GM12878 (cell line): ENCODE results near the gene COL4A2. TPM values are rescaled to one million over a fixed set of nuclear protein-coding genes. Genes with fewer than 3 reads are reported as not detected.

Experiments
- ATAC-seq: fragments of 200-7000 bp; cut with Tn5 transposase; 3 replicates; pipeline ENCODE4 v1.9.1; 2020; ENCODE audit warnings: mild to moderate bottlenecking, moderate library complexity
- BruUV-seq: library from RNA; stranded (reverse); fragments of 400-500 nt; replicated peaks from 2 replicates; lab custom pipeline; 2021; lab: Mats Ljungman, UMichigan
- CTCF ChIA-PET: fragments of 300-600 bp; sonication (Branson Sonifier 250); formaldehyde crosslinking; extraction: SDS; loops from one replicate; lab custom pipeline; 2021; ENCODE audit warnings: inconsistent platforms; lab: Yijun Ruan, JAX
- POLR2A ChIA-PET: fragments of 350-600 bp; formaldehyde crosslinking; extraction: SDS; loops from one replicate; lab custom pipeline; 2021; ENCODE audit warnings: inconsistent platforms; lab: Charles Lee
- RAD21 ChIA-PET: fragments of 300-600 bp; sonication (Branson Sonifier 250); formaldehyde crosslinking; loops from one replicate; lab custom pipeline; 2023; ENCODE audit warnings: antibody characterized with exemption; ENCODE audit not compliant: unreplicated experiment; lab: Charles Lee
- SMC1A ChIA-PET: fragments of 300-600 bp; sonication (Branson Sonifier 250); formaldehyde crosslinking; loops from one replicate; lab custom pipeline; 2023; ENCODE audit not compliant: unreplicated experiment, uncharacterized antibody; lab: Charles Lee
- DNase-seq: peaks from one replicate; pipeline ENCODE4 v3.0.0-alpha.2; 2011; ENCODE audit warnings: low read depth, low spot score
- FAIRE-seq: peaks from 3 replicates; lab custom pipeline; 2011; peaks lifted over from hg19 to GRCh38; lab: Jason Lieb, UNC
- H2AFZ ChIP-seq: 2 replicates; pipeline ENCODE4 v1.6.0; 2011; ENCODE audit warnings: low read depth, low read length, control low read depth; ENCODE audit not compliant: control insufficient read depth
- H3K27ac ChIP-seq: 2 replicates; pipeline ENCODE4 v1.5.1; 2011; ENCODE audit warnings: control low read depth; ENCODE audit not compliant: control insufficient read depth, insufficient read depth
- H3K27me3 ChIP-seq, 2 experiments: replicated peaks in 1 of 2; 2 replicates each; pipeline versions ENCODE4 v1.6.0 to v1.6.1; 2011; ENCODE audit warnings: low read length in 1 of 2; ENCODE audit not compliant: control insufficient read depth in 2 of 2, insufficient read depth in 2 of 2
- H3K36me3 ChIP-seq, 2 experiments: 2 replicates each; pipeline ENCODE4 v1.5.1; 2011; ENCODE audit warnings: low read length in 1 of 2; ENCODE audit not compliant: control insufficient read depth in 2 of 2, insufficient read depth in 2 of 2
- H3K4me1 ChIP-seq: 2 replicates; pipeline ENCODE4 v1.6.1; 2011; ENCODE audit warnings: mild to moderate bottlenecking, low read length, moderate library complexity, mixed read lengths; ENCODE audit not compliant: control insufficient read depth, insufficient read depth
- H3K4me2 ChIP-seq: 2 replicates; pipeline ENCODE4 v1.6.0; 2011; ENCODE audit warnings: control low read depth; ENCODE audit not compliant: control insufficient read depth, insufficient read depth
- H3K4me3 ChIP-seq: fragments of 200-600 bp; sonication (generic); 2 replicates; pipeline ENCODE4 v1.5.1; 2016
- H3K79me2 ChIP-seq: 2 replicates; pipeline ENCODE4 v1.6.0; 2011; ENCODE audit warnings: low read length; ENCODE audit not compliant: control insufficient read depth, insufficient read depth
- H3K9ac ChIP-seq: 2 replicates; pipeline ENCODE4 v1.8.0; 2011; ENCODE audit warnings: low read length, control low read depth, mixed read lengths; ENCODE audit not compliant: control insufficient read depth, insufficient read depth
- H3K9me3 ChIP-seq: replicated peaks from 3 replicates; pipeline ENCODE4 v1.5.1; 2011; ENCODE audit warnings: mild to moderate bottlenecking, low read length; ENCODE audit not compliant: control insufficient read depth, insufficient read depth
- H4K20me1 ChIP-seq: 2 replicates; pipeline ENCODE4 v1.6.0; 2011; ENCODE audit not compliant: control insufficient read depth, insufficient read depth
- BMI1 ChIP-seq: fragments of 450-650 bp; IDR thresholded peaks from 2 replicates; pipeline ENCODE4 v1.6.1; 2016; ENCODE audit warnings: mild to moderate bottlenecking, moderate library complexity, borderline replicate concordance
- BRCA1 ChIP-seq: IDR thresholded peaks from 2 replicates; pipeline ENCODE4 v1.6.1; 2011; ENCODE audit warnings: low read depth, low read length, improper control_type of control experiment
- CBX5 ChIP-seq: sonication (generic); IDR thresholded peaks from 2 replicates; pipeline ENCODE4 v1.6.1; 2016; ENCODE audit warnings: low read depth, moderate library complexity, mild to moderate bottlenecking, inconsistent platforms
- E4F1 ChIP-seq: fragments of 450-650 bp; IDR thresholded peaks from 2 replicates; pipeline ENCODE4 v1.6.1; 2018; ENCODE audit warnings: borderline replicate concordance, mild to moderate bottlenecking; ENCODE audit not compliant: partially characterized antibody
- EED ChIP-seq: sonication (generic); IDR thresholded peaks from 2 replicates; pipeline ENCODE4 v1.6.1; 2016; ENCODE audit warnings: antibody characterized with exemption, low read depth
- EZH2 ChIP-seq: IDR thresholded peaks from 2 replicates; pipeline ENCODE4 v1.6.1; 2012; ENCODE audit warnings: low read depth, mild to moderate bottlenecking, control low read depth, inconsistent platforms, low read length, borderline replicate concordance; ENCODE audit not compliant: control insufficient read depth
- MYB ChIP-seq: fragments of 150-350 bp; IDR thresholded peaks from 2 replicates; pipeline ENCODE4 v1.6.1; 2014; ENCODE audit warnings: mild to moderate bottlenecking, low read depth, low read length, borderline replicate concordance
- NFIC ChIP-seq: IDR thresholded peaks from 2 replicates; pipeline ENCODE4 v1.6.1; 2012; ENCODE audit warnings: low read depth, mild to moderate bottlenecking, inconsistent platforms, low read length, moderate library complexity
- NFYA ChIP-seq: IDR thresholded peaks from 2 replicates; pipeline ENCODE4 v1.6.1; 2011; ENCODE audit warnings: low read depth, mild to moderate bottlenecking, low read length, improper control_type of control experiment, borderline replicate concordance
- PKNOX1 ChIP-seq: fragments of 450-650 bp; IDR thresholded peaks from 2 replicates; pipeline ENCODE4 v1.6.1; 2016; ENCODE audit warnings: mild to moderate bottlenecking
- SUPT20H ChIP-seq: IDR thresholded peaks from 2 replicates; pipeline ENCODE4 v1.6.1; 2011; ENCODE audit warnings: low read depth, mild to moderate bottlenecking, low read length, moderate library complexity, borderline replicate concordance; ENCODE audit not compliant: control insufficient read depth
- SUZ12 ChIP-seq: fragments of 200-600 bp; sonication (generic); IDR thresholded peaks from one replicate; pipeline ENCODE4 v1.6.1; 2018; ENCODE audit warnings: antibody characterized with exemption, mild to moderate bottlenecking; ENCODE audit not compliant: unreplicated experiment
- TARDBP ChIP-seq: IDR thresholded peaks from 2 replicates; pipeline ENCODE4 v1.6.1; 2016; ENCODE audit warnings: borderline replicate concordance
- ZNF207 ChIP-seq: fragments of 450-650 bp; IDR thresholded peaks from 2 replicates; pipeline ENCODE4 v1.6.1; 2014; ENCODE audit warnings: antibody characterized with exemption, mild to moderate bottlenecking, borderline replicate concordance
- WGBS: methylation state at CpG from one replicate; pipeline ENCODE4 v1.1.6; 2016; ENCODE audit warnings: low lambda C conversion rate; ENCODE audit not compliant: insufficient replicate concordance, insufficient coverage; ENCODE audit errors: missing lambda C conversion rate; 5-methylcytosine and 5-hydroxymethylcytosine counted together
- in situ Hi-C: fragments of 300-500 bp; cut with MboI; formaldehyde crosslinking; loops from 9 replicates; pipeline ENCODE4 v1.14.3; 2018; ENCODE audit warnings: mixed read lengths
- intact Hi-C: fragments of 100-400 bp; cut with micrococcal nuclease; formaldehyde crosslinking; loops from one replicate; pipeline ENCODE4 v1.14.2; 2022; ENCODE audit not compliant: unreplicated experiment
- polyA plus RNA-seq, 11 experiments: library from polyadenylated mRNA; depleted of rRNA in 4 of 11; unstranded in 6 of 11; stranded (reverse) in 5 of 11; fragments of >200 nt; fragmentation: Nextera tagmentation in 4 of 11; fragmentation: Illumina TruSeq in 1 of 11; extraction: Ambion mirVana in 4 of 11; extraction: Trizol in 1 of 11; gene quantifications; 1 replicate in 1 of 11; 2 replicates in 10 of 11; pipeline versions ENCODE4 v1.2.1 to v1.2.3, GENCODE V29; 2011 to 2016; ENCODE audit warnings: inconsistent platforms in 2 of 11, missing spikeins in 2 of 11, low read depth in 1 of 11
- total RNA-seq, 4 experiments: library from RNA; depleted of rRNA in 3 of 4; stranded (reverse); fragments of >200 nt in 3 of 4; fragmentation: Illumina TruSeq in 1 of 4; extraction: Trizol in 1 of 4; gene quantifications; 2 replicates each; pipeline versions ENCODE4 v1.2.1 to v1.2.3, GENCODE V29; 2013 to 2021
- TF ChIP-seq, protein P1 (sequence below): fragments of 150-350 bp; IDR thresholded peaks from 2 replicates; pipeline ENCODE4 v1.6.1; 2014; ENCODE audit warnings: mild to moderate bottlenecking, low read depth, low read length

The COL4A2 gene
- total and polyA plus RNA-seq, 10 of the 15 experiments (the other 5 are each of a cell fraction or from before 2014, with no cell fraction given), result 0.16 to 1.6 (median 0.62) TPM; not detected in 3

- SMC1A ChIA-PET, result no interaction called here
Observed at GRCh38 chr13:110346661-110347067, 39.6 kb downstream of the COL4A2 start.

GRCh38 chr13:110347088-110347487 is 40.0 kb downstream of the COL4A2 start:
- Histone ChIP-seq H3K27me3 (peaks cover 0 to 4% of the 10 kb centered on the region in 2 experiments; a peak in 1 of 4 replicates), H3K27ac (no peak overlapping the region), H3K4me2 (no peak overlapping the region), H3K9ac (no peak overlapping the region), H3K36me3 (no peaks in the 10 kb centered on the region), H2AFZ (no peak overlapping the region), H3K4me3 (no peak overlapping the region), H3K4me1 (no peaks in the 10 kb centered on the region), H4K20me1 (no peaks in the 10 kb centered on the region), H3K9me3 (no peaks in the 10 kb centered on the region), H3K79me2 (no peaks in the 10 kb centered on the region)
- no TSS peak for BruUV-seq
- SMC1A ChIA-PET, result no interaction called here
- FAIRE-seq (no peak), DNase-seq (no peak), ATAC-seq (no peak)
- intact Hi-C loops, result no loop called here
- CTCF ChIA-PET, result interaction anchor here (2.0 kb wide), 1 partner anchor 16 kb away, joined by 5 read pairs; no protein-coding TSS in a partner anchor
- in situ Hi-C loops, result no loop called here
- RAD21 ChIA-PET, result no interaction called here
- POLR2A ChIA-PET, result no interaction called here
- 47% methylated on average over 3 of the region's 3 CpGs for WGBS
- no peak for TF ChIP-seq NFIC
- TF ChIP-seq, protein P1, sequence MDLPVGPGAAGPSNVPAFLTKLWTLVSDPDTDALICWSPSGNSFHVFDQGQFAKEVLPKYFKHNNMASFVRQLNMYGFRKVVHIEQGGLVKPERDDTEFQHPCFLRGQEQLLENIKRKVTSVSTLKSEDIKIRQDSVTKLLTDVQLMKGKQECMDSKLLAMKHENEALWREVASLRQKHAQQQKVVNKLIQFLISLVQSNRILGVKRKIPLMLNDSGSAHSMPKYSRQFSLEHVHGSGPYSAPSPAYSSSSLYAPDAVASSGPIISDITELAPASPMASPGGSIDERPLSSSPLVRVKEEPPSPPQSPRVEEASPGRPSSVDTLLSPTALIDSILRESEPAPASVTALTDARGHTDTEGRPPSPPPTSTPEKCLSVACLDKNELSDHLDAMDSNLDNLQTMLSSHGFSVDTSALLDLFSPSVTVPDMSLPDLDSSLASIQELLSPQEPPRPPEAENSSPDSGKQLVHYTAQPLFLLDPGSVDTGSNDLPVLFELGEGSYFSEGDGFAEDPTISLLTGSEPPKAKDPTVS, result no peak
- TF ChIP-seq BRCA1, result no peak
- TF ChIP-seq SUPT20H, result no peak
- no peak for TF ChIP-seq PKNOX1
- no peak for TF ChIP-seq EED
- TF ChIP-seq EZH2, result no peak
- TF ChIP-seq E4F1, result no peak
- no peak for TF ChIP-seq SUZ12
- TF ChIP-seq BMI1, result no peak

More at GRCh38 chr13:110346661-110347067, 39.6 kb downstream of the COL4A2 start:
- no peaks in the 10 kb centered on the region for H4K20me1 ChIP-seq
- no peaks in the 10 kb centered on the region for H3K79me2 ChIP-seq
- H3K9me3 ChIP-seq, result no peaks in the 10 kb centered on the region
- BruUV-seq, result no TSS peak
- H3K4me3 ChIP-seq, result no peak overlapping the region
- intact Hi-C loops, result no loop called here
- peaks cover 0 to 4% of the 10 kb centered on the region in 2 experiments; a peak in 1 of 4 replicates for H3K27me3 ChIP-seq
- ChIA-PET RAD21 (no interaction called here), POLR2A (no interaction called here), CTCF (no interaction called here)
- in situ Hi-C loops, result no loop called here
- TF ChIP-seq MYB (no peak), ZNF207 (no peak), TARDBP (no peak), NFYA (no peak), CBX5 (no peak)
- no peak overlapping the region for H3K4me2 ChIP-seq
- H3K27ac ChIP-seq, result no peak overlapping the region
- H3K4me1 ChIP-seq, result no peaks in the 10 kb centered on the region
- no peak overlapping the region for H3K9ac ChIP-seq
- WGBS, result 31% methylated on average over 17 of the region's 17 CpGs
- DNase-seq (no peak), ATAC-seq (no peak), FAIRE-seq (no peak)
- no peaks in the 10 kb centered on the region for H3K36me3 ChIP-seq
- no peak overlapping the region for H2AFZ ChIP-seq
